ENCODE measurements around the gene ERC1.

ERC1 gene

GRCh38 chr12:1501695-1502378 is 510.8 kb downstream of the ERC1 start:
- DNase-seq, result peak; percentile 47

- DNase-seq, result no peak
Observed at GRCh38 chr12:1502379-1502720, 511.3 kb downstream of the ERC1 start.

GRCh38 chr12:1502831-1503230 is 511.8 kb downstream of the ERC1 start:
- DNase-seq, result peak; percentile 45

GRCh38 chr12:1503281-1503711 is 512.3 kb downstream of the ERC1 start:
- peak; percentile 52 for DNase-seq

GRCh38 chr12:1504304-1504894 is 513.4 kb downstream of the ERC1 start:
- peak; percentile 46 for DNase-seq

- peak; percentile 45 for DNase-seq
Observed at GRCh38 chr12:1504895-1505311, 513.9 kb downstream of the ERC1 start.

- peak; percentile 28 for DNase-seq
Observed at GRCh38 chr12:1505576-1505975, 514.6 kb downstream of the ERC1 start.

GRCh38 chr12:1507308-1507707 is 516.3 kb downstream of the ERC1 start:
- DNase-seq, result no peak

- DNase-seq, result no peak
Observed at GRCh38 chr12:1509413-1510052, 518.5 kb downstream of the ERC1 start.

- no peak for DNase-seq
Observed at GRCh38 chr12:1510056-1510812, 519.2 kb downstream of the ERC1 start.

GRCh38 chr12:1515010-1515409 is 524.0 kb downstream of the ERC1 start:
- no peak for DNase-seq

- no peak for DNase-seq
Observed at GRCh38 chr12:1515428-1515827, 524.4 kb downstream of the ERC1 start.

GRCh38 chr12:1517007-1517406 is 526.0 kb downstream of the ERC1 start:
- DNase-seq, result no peak

GRCh38 chr12:1517734-1518525 is 526.9 kb downstream of the ERC1 start:
- DNase-seq, result no peak

GRCh38 chr12:1518591-1519516 is 527.8 kb downstream of the ERC1 start:
- DNase-seq, result peak; percentile 32

GRCh38 chr12:1519642-1520041 is 528.6 kb downstream of the ERC1 start:
- peak; percentile 19 for DNase-seq

GRCh38 chr12:1523046-1523445 is 532.0 kb downstream of the ERC1 start:
- peak; percentile 24 for DNase-seq

GRCh38 chr12:1523558-1524050 is 532.6 kb downstream of the ERC1 start:
- DNase-seq, result peak; percentile 41

- no peak for DNase-seq
Observed at GRCh38 chr12:1525858-1526257, 534.8 kb downstream of the ERC1 start.

GRCh38 chr12:1527789-1528188 is 536.8 kb downstream of the ERC1 start:
- no peak for DNase-seq

- no peak for DNase-seq
Observed at GRCh38 chr12:1528791-1529190, 537.8 kb downstream of the ERC1 start.
